Transverse colon (tissue), 3 donors: ENCODE data around the gene ATP2A1.

Experiments
- CTCF ChIP-seq, 5 experiments: fragments of 200-600 bp in 3 of 5; fragments of 450-650 bp in 2 of 5; sonication (generic) in 3 of 5; IDR thresholded peaks; 1 replicate in 2 of 5; 2 replicates in 3 of 5; pipeline ENCODE4 v1.5.1; 2016 to 2017; ENCODE audit warnings: antibody characterized with exemption in 5 of 5, inconsistent platforms in 3 of 5, mild to moderate bottlenecking in 2 of 5, moderate library complexity in 1 of 5
- POLR2A ChIP-seq: fragments of 450-650 bp; IDR thresholded peaks from one replicate; pipeline ENCODE4 v1.6.1; 2016; ENCODE audit warnings: antibody characterized with exemption, mild to moderate bottlenecking, moderate library complexity

- TF ChIP-seq CTCF (IDR thresholded peaks at IDR 0.05) (no peak), POLR2A (no peak)
These were observed 19.0 kb upstream of the ATP2A1 start for GRCh38 chr16:28859326-28859725.
